Suprapubic skin (tissue), 4 donors: Measurements from ENCODE around the gene SMC5.

Experiments used
- POLR2A ChIP-seq, 2 donors: fragments of 450-650 bp; IDR thresholded peaks; one replicate each; pipeline ENCODE4 v1.6.1; 2017; ENCODE audit warnings: antibody characterized with exemption in 2 of 2, mild to moderate bottlenecking in 2 of 2, moderate library complexity in 2 of 2
- POLR2AphosphoS5 ChIP-seq, 3 donors: sonication (generic); formaldehyde crosslinking; IDR thresholded peaks; one replicate each; pipeline ENCODE4 v1.6.1; 2017; ENCODE audit warnings: antibody characterized with exemption in 3 of 3
- TF ChIP-seq, protein P1 (sequence below), 2 donors: fragments of 200-600 bp in 1 of 2; fragments of 450-650 bp in 1 of 2; sonication (generic) in 1 of 2; IDR thresholded peaks; one replicate each; pipeline ENCODE4 v1.5.1; 2016 to 2019; ENCODE audit warnings: antibody characterized with exemption in 2 of 2, mild to moderate bottlenecking in 1 of 2, moderate library complexity in 1 of 2

DNA sequence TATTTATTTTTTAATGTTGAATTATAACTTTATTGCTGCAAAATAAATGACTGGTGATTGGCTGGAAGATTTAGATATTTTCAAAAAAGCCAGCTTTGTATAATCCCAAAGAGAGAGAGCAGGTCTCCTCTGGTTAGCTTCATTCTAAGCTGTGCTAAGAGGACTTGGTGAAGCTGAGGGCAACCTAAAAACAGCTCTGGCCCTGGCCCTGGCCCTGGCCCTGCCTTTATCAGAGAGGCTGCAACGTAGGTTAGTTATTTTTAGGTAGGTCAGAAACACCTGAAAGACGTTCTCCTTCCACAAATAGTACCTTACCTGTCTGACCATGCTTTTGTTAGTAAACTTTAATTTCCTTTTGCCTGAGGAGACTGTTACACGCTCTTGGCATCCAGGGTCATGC lies 97.0 kb downstream of the SMC5 start:
- TF ChIP-seq, protein P1, sequence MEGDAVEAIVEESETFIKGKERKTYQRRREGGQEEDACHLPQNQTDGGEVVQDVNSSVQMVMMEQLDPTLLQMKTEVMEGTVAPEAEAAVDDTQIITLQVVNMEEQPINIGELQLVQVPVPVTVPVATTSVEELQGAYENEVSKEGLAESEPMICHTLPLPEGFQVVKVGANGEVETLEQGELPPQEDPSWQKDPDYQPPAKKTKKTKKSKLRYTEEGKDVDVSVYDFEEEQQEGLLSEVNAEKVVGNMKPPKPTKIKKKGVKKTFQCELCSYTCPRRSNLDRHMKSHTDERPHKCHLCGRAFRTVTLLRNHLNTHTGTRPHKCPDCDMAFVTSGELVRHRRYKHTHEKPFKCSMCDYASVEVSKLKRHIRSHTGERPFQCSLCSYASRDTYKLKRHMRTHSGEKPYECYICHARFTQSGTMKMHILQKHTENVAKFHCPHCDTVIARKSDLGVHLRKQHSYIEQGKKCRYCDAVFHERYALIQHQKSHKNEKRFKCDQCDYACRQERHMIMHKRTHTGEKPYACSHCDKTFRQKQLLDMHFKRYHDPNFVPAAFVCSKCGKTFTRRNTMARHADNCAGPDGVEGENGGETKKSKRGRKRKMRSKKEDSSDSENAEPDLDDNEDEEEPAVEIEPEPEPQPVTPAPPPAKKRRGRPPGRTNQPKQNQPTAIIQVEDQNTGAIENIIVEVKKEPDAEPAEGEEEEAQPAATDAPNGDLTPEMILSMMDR (IDR thresholded peaks at IDR 0.05), result no peak
- no peak for TF ChIP-seq POLR2AphosphoS5 (IDR thresholded peaks at IDR 0.05)
- no peak for TF ChIP-seq POLR2A (IDR thresholded peaks at IDR 0.05)
